Liver (tissue), 9 donors: ENCODE data around the gene PIEZO2. TPM values are rescaled to one million over a fixed set of nuclear protein-coding genes. Genes with fewer than 3 reads are reported as not detected.

Experiments
- DNase-seq: peaks from one replicate; pipeline ENCODE4 v3.0.0-alpha.2; 2017; ENCODE audit warnings: low spot score
- H3K27ac ChIP-seq, 2 donors: one replicate each; pipeline ENCODE4 v1.7.0; 2013; ENCODE audit warnings: inconsistent platforms in 2 of 2, low read length in 2 of 2, control low read depth in 1 of 2, low read depth in 1 of 2, mild to moderate bottlenecking in 1 of 2
- H3K27me3 ChIP-seq, 4 donors: one replicate each; pipeline versions ENCODE4 v1.6.1 to v1.7.0; 2013; ENCODE audit warnings: low read length in 3 of 4, inconsistent platforms in 1 of 4, mild to moderate bottlenecking in 1 of 4, moderate library complexity in 1 of 4; ENCODE audit not compliant: control insufficient read depth in 4 of 4, insufficient read depth in 4 of 4
- H3K36me3 ChIP-seq, 4 donors: one replicate each; pipeline versions ENCODE4 v1.6.1 to v1.7.0; 2013; ENCODE audit warnings: low read length in 3 of 4, mild to moderate bottlenecking in 3 of 4, low read depth in 1 of 4, moderate library complexity in 1 of 4; ENCODE audit not compliant: control insufficient read depth in 4 of 4, insufficient read depth in 3 of 4
- H3K4me1 ChIP-seq, 4 donors: one replicate each; pipeline versions ENCODE4 v1.6.1 to v1.7.0; 2013; ENCODE audit warnings: low read length in 3 of 4, mild to moderate bottlenecking in 3 of 4, moderate library complexity in 1 of 4; ENCODE audit not compliant: control insufficient read depth in 4 of 4, insufficient read depth in 4 of 4
- H3K4me3 ChIP-seq, 3 donors: one replicate each; pipeline versions ENCODE4 v1.6.1 to v1.7.0; 2013; ENCODE audit warnings: low read length in 3 of 3, control low read depth in 1 of 3, low read depth in 1 of 3, mild to moderate bottlenecking in 1 of 3
- H3K9ac ChIP-seq, 2 donors: one replicate each; pipeline ENCODE4 v1.7.0; 2013; ENCODE audit warnings: low read length in 2 of 2, mild to moderate bottlenecking in 2 of 2, moderate library complexity in 2 of 2, control low read depth in 1 of 2, low read depth in 1 of 2
- H3K9me3 ChIP-seq, 4 donors: one replicate each; pipeline versions ENCODE4 v1.6.1 to v1.7.0; 2013; ENCODE audit warnings: low read length in 3 of 4; ENCODE audit not compliant: control insufficient read depth in 4 of 4
- ATF3 ChIP-seq: IDR thresholded peaks from 2 replicates; pipeline ENCODE4 v1.6.1; 2016; ENCODE audit warnings: antibody characterized with exemption
- CTCF ChIP-seq: fragments of 150-350 bp; IDR thresholded peaks from 2 replicates; pipeline ENCODE4 v1.5.1; 2017; ENCODE audit warnings: improper control_type of control experiment, low read depth, low read length; ENCODE audit not compliant: missing input control
- EGR1 ChIP-seq, 2 donors: IDR thresholded peaks; 2 replicates each; pipeline ENCODE4 v1.6.1; 2016 to 2018; ENCODE audit warnings: antibody characterized with exemption in 2 of 2, low read depth in 2 of 2
- FOXA1 ChIP-seq: IDR thresholded peaks from 2 replicates; pipeline ENCODE4 v1.6.1; 2016; ENCODE audit warnings: antibody characterized with exemption
- FOXA2 ChIP-seq: IDR thresholded peaks from 2 replicates; pipeline ENCODE4 v1.6.1; 2016; ENCODE audit warnings: antibody characterized with exemption
- GABPA ChIP-seq, 2 donors: IDR thresholded peaks in 1 of 2; conservative IDR thresholded peaks in 1 of 2; 2 replicates each; pipeline ENCODE4 v1.6.1; 2016; ENCODE audit warnings: antibody characterized with exemption in 2 of 2, mild to moderate bottlenecking in 1 of 2, moderate library complexity in 1 of 2
- HNF4A ChIP-seq, 2 donors: conservative IDR thresholded peaks; 2 replicates each; pipeline ENCODE4 v1.6.1; 2016; ENCODE audit warnings: antibody characterized with exemption in 2 of 2, mild to moderate bottlenecking in 2 of 2
- HNF4G ChIP-seq: IDR thresholded peaks from 2 replicates; pipeline ENCODE4 v1.6.1; 2016; ENCODE audit warnings: antibody characterized with exemption
- JUND ChIP-seq, 2 donors: IDR thresholded peaks; 2 replicates each; pipeline ENCODE4 v1.6.1; 2016; ENCODE audit warnings: antibody characterized with exemption in 2 of 2
- MAX ChIP-seq: IDR thresholded peaks from 2 replicates; pipeline ENCODE4 v1.6.1; 2016; ENCODE audit warnings: antibody characterized with exemption
- NR2F2 ChIP-seq: IDR thresholded peaks from 2 replicates; pipeline ENCODE4 v1.6.1; 2016; ENCODE audit warnings: antibody characterized with exemption
- RAD21 ChIP-seq, 2 donors: IDR thresholded peaks; 2 replicates each; pipeline ENCODE4 v1.6.1; 2016; ENCODE audit warnings: antibody characterized with exemption in 2 of 2, mild to moderate bottlenecking in 2 of 2
- REST ChIP-seq: IDR thresholded peaks from 2 replicates; pipeline ENCODE4 v1.6.1; 2016; ENCODE audit warnings: antibody characterized with exemption, mild to moderate bottlenecking
- SP1 ChIP-seq: IDR thresholded peaks from 2 replicates; pipeline ENCODE4 v1.6.1; 2018; ENCODE audit warnings: antibody characterized with exemption, mild to moderate bottlenecking
- TAF1 ChIP-seq: conservative IDR thresholded peaks from 2 replicates; pipeline ENCODE4 v1.6.1; 2016; ENCODE audit warnings: antibody characterized with exemption, mild to moderate bottlenecking
- YY1 ChIP-seq: IDR thresholded peaks from 2 replicates; pipeline ENCODE4 v1.6.1; 2016; ENCODE audit warnings: antibody characterized with exemption, mild to moderate bottlenecking
- ZBTB33 ChIP-seq: IDR thresholded peaks from 2 replicates; pipeline ENCODE4 v1.6.1; 2016; ENCODE audit warnings: antibody characterized with exemption
- WGBS: extraction: QIAGEN DNeasy Blood & Tissue Kit; methylation state at CpG from one replicate; pipeline ENCODE4 v1.1.7; 2013; 5-methylcytosine and 5-hydroxymethylcytosine counted together
- polyA plus RNA-seq, 2 donors: library from polyadenylated mRNA; stranded (reverse) in 1 of 2; unstranded in 1 of 2; fragments of 200-250 nt in 1 of 2; fragments of >200 nt in 1 of 2; fragmentation: Nextera tagmentation in 1 of 2; extraction: Ambion mirVana in 1 of 2; gene quantifications; one replicate each; pipeline versions ENCODE4 v1.2.1 to v1.2.3, GENCODE V29; 2013 to 2015
- total RNA-seq, 2 donors: library from RNA; depleted of rRNA; stranded (reverse); fragments of >200 nt; gene quantifications; one replicate each; pipeline ENCODE4 v1.2.3, GENCODE V29; 2014
- donor health status: healthy.
- donor health status: healthy.
- donor health status: healthy.
- donor health status: healthy.
- donor health status: healthy.

The PIEZO2 gene
- total and polyA plus RNA-seq, 4 donors = 1.1 to 12.3 (median 4.8) TPM

- TF ChIP-seq REST (no peak), GABPA (IDR thresholded peaks at IDR 0.05 in 1 of 2, conservative IDR thresholded peaks at IDR 0.05 in 1 of 2) (no peak), RAD21 (IDR thresholded peaks at IDR 0.05) (no peak), FOXA1 (no peak)
Observed at GRCh38 chr18:10863026-10863425, 286.3 kb downstream of the PIEZO2 start (continued).

GRCh38 chr18:10860928-10861327 lies 288.4 kb downstream of the PIEZO2 start:
- Histone ChIP-seq H3K27me3 (no peaks in the 10 kb centered on the region), H3K27ac (no peak overlapping the region), H3K9ac (no peak overlapping the region), H3K36me3 (no peaks in the 10 kb centered on the region), H3K4me3 (no peak overlapping the region), H3K9me3 (no peaks in the 10 kb centered on the region), H3K4me1 (peaks cover 0 to 8% (median 2%) of the 10 kb centered on the region in 4 donors)
- TF ChIP-seq MAX (no peak), CTCF (no peak), REST (no peak), NR2F2 (no peak), EGR1 (IDR thresholded peaks at IDR 0.05; ENCODE audit: low read depth in 2 of 2) (no peak), JUND (IDR thresholded peaks at IDR 0.05) (no peak), YY1 (no peak), HNF4A (conservative IDR thresholded peaks at IDR 0.05) (no peak), TAF1 (no peak), FOXA1 (no peak), FOXA2 (no peak), GABPA (IDR thresholded peaks at IDR 0.05 in 1 of 2, conservative IDR thresholded peaks at IDR 0.05 in 1 of 2) (no peak), HNF4G (no peak), ATF3 (no peak), SP1 (no peak), RAD21 (IDR thresholded peaks at IDR 0.05) (no peak), ZBTB33 (no peak)
- 85% methylated on average over 6 of the region's 6 CpGs for WGBS
- DNase-seq = no peak
